Stimulated activated CD8-positive, alpha-beta memory T cell treated with anti-CD3 and anti-CD28 coated beads, Interleukin-12 subunit alpha, Interleukin-12 subunit beta, amount 100 ng/mL, for 24 hours (primary cell): ENCODE data around the gene SERTAD2.

Source experiments
- DNase-seq: peaks from one replicate; pipeline ENCODE4 v3.0.0-alpha.2; 2020; ENCODE audit errors: extremely low read depth

Gene SERTAD2

DNA sequence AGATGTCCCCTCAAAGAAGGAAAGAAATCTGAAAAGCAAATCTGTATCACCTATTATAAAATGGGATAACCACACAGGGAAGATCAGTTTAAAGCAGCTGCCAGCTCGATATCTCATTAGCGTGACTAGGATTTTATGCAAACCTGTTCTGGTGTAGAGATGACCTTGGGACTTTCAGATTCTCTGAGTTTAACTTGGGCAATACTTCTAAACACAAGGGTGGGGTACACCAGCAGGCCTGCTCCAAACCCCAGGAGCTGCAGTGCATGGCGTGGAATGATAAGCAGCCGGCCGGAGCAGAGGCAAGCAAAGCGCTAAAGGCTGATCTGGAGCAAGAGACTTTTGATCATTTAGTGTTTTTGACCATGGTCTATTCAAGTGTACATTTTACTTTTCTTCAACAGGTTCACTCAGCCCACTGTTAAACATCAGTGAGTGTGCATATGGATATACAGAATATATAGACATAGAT lies 4.7 kb downstream of the SERTAD2 start:
- DNase-seq = no peak

DNA sequence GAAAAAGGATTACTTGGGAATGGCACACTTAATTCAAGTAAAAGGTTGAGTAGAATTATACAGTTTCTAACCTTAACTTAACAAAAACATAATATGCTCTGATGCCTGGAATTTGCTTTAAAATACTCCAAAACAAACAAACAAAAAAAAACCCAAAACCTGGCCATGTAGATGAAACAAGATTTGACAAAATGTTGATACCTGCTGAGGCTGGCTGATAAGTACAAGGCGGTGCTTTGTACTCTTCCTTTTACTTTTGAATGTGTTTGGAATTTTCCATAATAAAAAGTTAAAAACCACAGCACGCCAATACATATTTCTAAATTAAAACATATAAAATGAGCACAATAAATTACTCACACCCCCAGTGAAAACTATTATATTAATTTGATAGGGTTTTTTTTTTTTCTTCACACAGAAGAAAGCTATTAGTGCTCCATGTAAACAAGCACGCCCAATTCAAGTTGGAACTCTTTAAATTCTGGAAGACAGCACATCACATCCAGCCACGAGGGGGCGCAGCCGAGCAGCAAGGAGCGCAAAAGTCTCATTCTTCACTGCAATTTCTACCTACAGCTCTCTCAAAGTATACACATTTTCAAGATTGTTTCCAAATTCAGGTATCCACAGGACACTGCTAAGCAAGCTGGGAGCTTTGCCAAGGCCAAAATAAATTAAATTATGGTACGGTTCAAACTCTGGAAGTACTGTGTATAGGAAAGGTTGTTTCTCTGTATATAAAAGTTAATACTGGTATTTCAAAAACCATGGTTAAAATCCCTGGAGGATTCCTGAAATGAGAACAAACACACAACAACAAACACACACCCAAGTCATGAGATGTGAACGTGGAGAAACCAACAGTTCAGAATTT lies 7.5 kb downstream of the SERTAD2 start:
- peak; percentile 66 for DNase-seq

DNA sequence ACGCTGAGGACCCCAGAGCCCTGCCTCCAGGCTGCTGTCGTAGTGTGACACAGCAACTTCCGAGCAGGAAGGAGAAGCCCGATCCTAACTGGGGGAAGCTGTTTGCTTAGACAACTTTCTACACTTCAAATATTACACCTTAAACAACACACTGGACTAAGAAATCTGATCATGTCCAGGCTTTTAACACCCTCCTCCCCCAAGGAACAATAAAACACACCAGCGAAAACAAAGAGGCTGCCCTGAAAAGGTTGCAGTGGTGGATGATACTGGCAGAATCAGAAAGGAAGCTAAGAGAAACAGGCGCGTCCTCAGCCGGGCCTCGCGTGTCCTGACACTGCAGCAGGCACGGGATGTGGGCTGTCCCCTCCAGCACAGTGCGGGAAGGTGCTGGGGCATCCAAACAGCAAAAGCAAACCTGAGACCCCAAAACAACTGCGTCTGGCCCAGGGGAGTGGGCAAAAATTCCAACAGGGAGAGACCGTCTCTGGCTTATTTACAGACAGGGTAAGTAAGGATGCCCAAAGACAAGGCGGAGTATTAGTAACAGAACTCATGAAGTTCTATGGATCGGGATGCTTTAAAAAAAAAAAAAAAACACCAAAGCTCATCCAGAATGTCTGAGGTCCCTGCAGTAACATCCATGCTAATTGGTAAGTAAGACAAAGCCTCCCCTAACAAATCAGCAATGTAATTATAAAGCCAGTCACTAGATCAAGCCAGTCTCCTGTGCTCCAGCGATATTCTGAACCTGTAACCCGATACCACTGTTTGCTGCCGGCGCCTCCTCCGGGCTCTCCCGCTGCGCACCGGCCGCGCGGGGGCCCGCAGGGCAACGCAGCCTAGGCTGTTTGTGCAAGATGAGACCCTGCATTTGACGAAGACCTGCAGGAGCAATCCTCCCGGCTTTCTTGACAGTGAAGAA lies 9.0 kb downstream of the SERTAD2 start:
- DNase-seq = peak; percentile 31

DNA sequence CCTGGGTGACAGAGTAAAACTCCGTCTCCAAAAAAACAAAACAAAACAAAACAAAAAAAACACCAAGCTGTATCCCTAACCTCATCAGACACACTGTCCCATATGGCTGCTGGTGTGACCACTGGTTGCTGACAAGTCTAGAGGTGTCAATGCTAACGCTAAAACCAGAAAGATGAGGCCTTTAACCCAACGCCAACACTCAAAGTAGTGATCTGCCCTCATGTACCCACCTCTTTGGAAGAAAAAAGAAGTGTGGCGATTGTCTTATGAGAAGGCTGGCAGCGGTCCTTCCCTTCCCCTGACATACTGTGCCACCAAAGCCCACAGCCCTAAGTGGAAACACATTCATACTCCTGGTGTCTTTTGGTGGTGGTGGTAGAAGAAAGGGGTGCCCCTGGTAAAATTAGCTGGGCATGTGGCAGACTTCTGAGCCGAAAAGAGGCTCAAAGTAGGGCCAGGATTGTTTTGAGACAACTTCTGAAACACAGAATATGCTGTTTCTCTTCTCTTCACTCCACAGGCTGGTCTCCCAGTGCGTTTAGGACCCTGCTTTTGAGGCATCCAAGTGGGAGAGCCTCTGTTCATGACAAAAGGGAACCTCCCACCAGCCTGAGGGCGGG lies 9.8 kb downstream of the SERTAD2 start:
- no peak for DNase-seq

DNA sequence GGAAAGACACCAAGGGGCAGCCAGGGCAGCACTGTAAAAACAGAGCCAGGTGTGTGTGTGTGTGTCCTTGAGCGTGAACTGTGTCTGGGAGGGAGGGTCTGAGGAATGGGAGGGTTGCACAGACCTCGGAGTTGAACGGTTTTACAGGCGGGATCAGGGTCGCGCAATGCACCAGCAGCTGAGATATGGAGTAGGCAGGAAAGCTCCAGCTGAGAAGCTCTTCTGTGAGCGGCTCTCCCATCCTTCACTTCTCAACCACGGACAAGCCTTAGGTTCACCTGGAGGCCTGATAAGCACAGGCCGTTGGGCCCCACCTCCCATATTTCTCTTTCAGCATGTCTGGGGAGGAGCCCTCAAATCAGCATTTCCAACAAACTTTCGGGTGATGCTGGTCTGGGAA lies 12.1 kb downstream of the SERTAD2 start:
- no peak for DNase-seq

DNA sequence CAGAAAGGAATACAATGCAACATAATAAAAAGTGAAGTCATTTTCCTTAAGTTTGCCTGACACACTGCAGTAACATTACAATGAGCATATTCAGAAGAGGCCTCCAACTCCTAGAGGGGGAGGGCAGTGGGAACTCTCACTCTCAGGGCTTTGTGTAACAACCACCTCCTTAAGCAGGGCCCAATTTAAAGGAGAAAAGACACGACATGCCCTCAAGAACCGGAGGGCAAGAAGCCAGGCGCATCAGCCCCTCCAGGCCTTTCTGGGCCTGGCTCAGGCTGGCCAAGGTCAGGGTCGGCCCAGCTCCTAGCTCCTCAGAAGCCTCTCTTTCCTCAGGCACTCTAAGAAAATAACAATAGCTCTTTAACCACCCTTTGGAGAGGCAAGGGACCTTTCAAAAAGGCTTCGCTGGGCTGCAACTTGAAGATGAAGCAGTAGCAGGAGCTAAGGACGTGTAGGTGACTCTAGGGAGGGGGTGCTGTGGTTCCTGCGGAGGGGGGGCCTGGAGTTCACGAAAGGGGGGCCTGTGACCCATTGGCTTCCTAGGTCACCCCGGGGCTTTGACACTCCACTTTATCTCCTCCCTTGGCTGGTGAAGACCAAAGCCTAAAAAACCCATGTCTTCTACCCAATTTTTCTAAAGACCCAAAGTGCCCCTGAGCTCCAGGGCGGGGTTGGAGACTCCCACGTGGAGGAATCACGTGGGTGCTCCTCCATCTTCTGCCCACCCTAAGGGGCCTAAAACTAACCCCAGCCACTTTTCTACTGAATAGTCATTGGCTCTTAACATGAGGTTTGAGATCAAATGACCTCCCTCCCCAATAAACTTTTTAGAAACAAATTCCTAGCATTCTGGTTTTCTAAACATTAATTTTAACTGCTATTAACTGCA lies 13.3 kb downstream of the SERTAD2 start:
- DNase-seq = no peak

DNA sequence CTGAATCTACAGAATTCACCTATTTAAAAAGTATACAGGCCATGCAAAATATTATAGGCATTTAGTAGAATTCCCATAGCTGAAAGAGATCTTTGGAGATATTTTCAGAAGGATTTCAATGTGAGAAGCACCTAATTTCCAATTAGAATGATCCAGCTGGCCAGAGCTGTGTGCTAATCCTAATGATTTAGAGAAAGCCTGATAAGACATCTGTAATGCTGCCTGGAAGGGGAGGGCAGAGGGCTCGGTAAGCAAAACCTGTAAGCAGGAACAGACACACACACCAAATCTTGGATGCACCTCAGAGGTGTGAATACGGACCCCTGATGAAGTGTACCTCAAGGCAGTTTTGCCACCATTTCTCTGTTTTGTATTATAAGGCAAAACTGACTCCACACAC lies 14.0 kb downstream of the SERTAD2 start:
- DNase-seq = no peak

DNA sequence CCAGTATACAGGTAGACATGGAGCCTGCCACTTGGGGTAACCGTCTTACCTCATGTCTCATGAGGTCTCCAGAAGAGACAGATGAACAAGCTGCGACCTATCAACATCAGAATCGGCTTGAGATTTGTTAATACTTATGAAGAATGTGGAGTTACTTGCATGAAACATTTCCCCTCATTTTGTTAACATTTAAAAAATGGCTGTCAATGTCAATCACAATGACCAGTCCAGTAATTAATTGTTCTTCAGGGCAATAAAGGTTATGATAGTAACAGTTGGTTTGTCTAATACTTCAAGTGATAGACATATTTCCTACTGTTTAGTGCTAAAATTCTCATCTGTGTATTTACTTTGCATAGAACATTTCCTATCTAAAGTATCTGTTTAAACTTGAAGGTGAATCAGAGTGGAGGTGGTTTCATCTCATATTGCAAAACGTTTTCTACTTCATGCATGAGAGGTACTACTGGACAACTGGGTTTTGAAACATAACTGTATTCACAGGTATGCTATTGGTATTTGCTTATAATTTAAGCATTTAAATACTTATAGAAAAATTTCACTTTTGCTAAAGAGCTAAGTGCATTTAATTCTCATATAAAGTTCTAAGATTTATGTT lies 15.1 kb downstream of the SERTAD2 start:
- no peak for DNase-seq

DNA sequence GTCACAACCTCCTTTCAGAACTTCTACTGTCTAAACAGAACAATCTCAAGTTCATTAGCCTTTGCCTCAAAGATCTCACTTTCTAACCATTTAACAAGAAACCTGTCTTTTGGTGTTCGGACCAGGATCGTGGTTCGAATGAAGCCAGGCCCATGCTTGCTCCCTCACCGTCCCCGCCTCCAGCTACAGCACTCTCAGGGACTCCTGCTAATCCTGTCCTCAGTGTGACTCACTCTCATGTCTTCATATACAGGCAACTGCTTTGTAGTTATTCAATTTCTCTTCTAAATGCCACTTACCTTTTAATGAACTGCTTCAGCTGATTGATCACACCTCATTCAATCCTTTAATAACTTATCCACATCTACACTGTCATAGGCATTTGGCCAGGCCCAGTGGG lies 15.8 kb downstream of the SERTAD2 start:
- DNase-seq = no peak

DNA sequence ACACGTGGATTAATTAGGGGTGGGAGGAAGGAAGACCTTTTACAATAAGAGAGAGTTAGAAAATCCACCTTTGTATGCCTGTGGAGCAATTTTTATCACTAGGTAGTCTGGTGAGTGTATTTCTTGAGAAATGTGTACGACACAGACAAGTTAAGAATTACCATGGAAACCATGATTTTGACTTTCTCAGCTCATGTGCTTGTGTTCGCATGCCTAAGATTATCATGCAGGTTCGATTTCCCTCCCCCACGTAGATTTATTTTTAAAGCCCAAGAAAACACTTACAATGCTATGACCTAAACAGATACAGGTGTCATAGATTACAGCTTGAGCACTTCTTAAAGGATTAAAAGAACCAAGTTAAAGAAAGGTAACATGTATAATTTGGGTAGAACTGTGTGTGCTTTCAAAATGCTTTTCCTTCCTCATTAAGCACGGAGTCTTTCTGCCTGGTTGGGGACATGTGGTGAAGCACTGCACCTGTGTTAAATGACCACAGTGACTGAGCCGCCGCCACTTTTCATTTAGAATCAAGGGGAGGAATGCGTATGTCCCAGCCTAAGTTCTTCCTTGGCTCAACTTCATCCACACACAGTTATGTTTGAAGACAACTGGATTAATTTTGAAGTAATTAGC lies 16.6 kb downstream of the SERTAD2 start:
- DNase-seq = no peak

DNA sequence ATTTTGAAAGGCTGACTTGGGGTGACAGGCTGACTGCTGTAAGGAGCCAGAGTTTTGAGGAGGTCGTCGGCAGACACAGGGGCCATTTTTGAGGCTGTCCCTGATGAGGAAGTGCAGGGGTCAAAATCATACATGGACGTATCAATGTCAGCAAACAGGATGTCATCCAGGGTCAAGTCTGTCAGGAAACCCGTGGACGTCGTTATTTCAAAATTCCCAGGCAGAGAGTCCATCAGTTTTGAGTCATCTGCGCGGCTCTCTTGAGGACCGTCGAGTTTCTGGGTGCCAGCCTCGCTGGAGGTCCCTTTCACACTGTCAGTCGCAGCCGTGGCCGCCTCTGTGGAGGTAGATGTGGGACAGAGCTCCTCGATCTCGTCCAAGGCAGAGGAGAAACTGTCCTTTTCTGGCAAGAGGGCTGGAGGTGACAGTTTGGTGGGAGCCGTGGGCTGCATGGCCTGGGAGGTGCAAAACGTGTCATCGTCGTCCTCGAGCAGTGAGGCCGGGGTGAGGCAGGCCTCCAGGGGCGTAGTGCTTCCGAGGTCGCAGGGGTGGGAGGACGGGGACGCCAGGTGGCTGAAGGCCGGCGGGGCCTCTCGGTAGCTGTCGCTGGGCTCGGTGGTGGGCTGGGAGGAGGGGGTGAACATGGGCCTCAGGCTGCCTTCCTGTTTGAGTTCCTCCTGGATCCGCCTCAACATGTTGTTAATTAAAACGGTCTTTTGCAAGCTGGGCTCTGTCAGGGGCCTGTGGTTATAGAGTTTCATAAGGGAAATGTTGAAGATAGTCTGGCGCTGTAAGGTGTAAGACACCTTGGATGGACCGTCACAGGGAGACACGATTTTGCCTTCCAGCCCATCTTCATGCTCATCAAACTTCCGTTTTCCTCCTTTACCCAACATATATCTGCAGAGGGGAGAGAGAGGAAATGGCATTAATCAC lies 17.5 kb downstream of the SERTAD2 start:
- DNase-seq = no peak

DNA sequence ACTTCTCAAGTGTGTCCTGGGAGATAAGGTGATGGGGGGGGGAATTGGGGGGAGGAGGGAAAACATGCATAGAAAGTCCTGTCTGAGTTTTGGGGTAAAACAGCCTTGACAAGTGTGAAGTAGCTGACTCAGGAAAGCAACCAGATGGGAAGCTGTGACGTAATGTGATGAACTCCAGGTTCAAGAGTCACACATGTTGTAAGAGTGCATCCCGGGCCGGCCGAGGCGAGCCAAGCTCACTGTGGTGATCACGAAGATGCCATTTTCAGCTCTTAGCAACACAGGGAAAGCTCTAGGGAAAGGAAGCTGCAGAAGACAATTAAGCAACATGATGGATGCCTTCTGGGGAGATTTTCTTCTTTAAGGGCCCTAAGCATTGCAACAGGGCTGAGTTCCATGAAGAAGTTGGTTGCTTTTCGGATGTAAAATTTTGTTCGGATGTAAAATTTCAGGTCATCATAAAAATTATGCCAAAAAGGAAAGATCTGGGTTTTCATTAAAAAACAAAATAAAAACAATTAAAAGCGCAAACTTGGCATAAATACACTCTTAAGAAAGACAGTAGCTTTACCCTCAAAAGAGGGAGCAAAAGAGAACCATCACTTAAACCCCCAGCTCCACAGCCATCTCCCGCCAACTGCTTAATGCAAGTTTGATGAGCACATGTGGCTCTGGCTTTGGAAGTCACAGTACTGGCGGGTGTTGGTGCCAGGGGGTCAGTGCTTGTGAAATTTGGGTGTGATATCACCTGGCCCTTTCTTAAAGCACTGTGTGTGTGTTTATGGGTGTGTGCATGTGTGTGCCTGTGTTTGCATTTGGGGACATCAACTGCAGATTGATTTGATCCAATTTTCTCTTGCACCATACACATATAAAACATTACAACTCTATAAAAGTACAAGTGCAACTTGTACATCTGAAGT lies 19.1 kb downstream of the SERTAD2 start:
- DNase-seq = no peak

DNA sequence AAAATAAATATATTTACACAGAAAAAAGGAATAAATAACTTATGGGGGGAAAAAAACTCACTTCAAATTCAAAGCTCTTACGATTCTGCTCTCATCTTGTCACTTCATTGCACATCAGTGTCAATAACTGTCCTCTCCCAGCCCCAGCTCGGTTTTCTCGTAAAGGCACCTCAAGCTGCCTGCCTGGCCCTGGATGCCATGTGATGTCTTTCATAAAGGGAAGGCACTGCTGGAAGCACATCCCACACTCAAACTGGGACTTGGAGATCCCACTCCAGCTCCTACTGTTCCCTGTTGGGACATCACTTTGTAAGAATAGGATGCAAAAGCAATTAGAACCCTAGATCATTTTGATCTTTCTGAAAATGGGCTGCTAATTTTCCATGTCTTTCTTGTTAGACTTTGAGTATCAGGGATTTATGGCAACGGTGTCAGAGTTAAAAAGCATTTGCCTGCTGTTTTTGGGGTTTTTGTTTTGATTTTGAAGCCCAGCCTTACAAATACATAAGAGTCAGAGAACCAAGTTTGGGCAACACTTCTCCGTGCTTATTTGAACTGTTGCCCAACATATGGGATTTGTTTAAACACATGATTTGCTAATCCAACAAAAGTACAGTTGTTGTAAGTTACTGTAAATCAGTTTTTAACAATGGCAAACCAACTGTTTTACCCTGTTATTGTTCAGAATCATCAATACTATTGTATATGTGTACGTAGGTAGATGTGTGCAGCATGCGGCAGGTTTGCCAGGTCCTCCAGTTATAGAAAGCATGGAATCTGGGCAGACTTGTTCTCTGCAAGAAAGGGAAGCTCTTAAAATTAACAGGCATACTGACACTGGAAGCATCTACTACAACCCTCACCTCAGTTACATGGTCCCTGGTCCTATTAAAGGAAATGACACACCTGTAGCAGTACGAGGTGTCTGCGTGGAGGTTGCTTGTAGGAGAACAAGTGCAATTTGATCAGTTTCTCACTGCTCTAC lies 20.6 kb downstream of the SERTAD2 start:
- no peak for DNase-seq

DNA sequence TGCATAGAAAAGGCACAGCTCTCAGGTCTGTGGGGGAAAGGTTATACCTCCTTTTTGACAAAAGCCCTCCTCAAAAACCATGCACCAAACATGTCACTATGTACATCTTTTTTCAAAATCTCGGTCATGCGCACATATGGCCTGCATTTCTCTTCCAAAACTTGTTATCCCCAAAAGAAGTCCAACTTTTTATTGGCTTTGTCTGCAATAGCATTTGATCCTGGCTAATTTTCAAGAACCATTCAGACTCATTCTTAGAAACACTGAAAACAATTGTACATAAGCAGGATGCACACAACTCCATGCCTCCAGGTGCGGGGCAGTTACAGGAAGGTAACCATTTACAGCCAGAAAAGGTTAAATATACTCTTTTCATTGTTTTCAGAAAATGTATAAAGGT lies 21.9 kb downstream of the SERTAD2 start:
- no peak for DNase-seq

DNA sequence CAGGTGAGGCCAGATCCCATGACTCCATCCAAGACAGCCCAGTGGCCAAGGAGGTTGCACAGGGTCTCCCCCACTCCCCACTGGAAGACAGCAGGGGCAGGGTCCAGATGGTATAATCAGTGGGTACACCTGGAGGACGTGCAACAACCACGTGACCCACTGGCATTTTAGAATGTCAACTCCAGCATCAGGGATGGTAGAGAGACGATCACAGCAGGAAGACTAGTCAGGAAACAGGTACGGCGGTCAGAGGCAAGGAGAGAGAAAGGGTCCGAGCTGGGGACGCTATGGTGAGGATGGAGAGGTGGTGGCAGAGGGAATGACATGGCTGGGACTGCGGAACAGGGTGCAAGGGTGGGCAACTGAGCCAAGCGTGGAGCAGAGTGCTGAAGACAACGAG lies 23.0 kb downstream of the SERTAD2 start:
- no peak for DNase-seq

DNA sequence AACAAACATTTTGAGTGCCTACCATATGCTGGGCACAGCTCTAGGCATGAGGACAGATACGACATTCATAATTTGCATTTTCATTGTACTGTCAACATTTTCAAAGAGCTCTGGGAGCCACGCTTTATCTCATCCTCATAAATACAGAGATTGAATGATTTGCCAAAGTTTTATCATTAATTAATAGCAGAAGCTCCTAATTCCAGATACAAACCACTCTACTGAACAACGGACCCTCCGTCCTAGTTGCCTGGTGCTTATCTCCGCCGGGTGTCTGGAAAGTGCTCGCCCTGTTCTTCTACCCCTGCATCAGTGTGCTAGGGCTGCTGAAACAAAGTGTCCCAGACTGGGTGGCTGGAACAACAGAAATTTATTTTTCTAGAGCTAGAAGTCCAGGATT lies 23.8 kb downstream of the SERTAD2 start:
- DNase-seq = no peak

DNA sequence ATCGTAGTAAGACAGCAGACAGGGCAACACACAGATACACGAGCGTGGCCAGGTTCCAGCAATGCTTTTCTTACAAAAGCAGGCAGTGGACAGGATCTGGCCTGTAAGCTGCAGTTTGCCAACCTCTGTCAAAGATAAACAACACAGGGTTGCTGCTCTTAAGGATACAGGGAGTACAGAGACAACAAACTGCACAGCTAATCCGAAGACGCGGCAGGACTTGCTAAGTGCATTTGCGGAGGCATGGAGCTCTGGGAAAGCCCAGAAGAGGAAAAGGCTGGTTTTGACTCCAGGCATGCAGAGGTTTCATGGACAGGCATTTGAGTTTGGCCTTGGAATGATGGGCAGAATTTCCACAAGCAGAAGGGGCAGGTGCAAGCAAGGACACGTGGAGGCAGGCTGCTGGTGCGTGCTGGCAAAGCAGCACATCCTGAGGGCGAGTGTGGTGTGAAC lies 24.4 kb downstream of the SERTAD2 start:
- no peak for DNase-seq
